NT2/D1 (cell line): Measurements from ENCODE around the gene TBL1X.

Source experiments
- SUZ12 ChIP-seq: IDR thresholded peaks from 2 replicates; pipeline ENCODE4 v1.6.1; 2011; ENCODE audit not compliant: insufficient read length, insufficient read depth; ENCODE audit errors: extremely low read depth
- YY1 ChIP-seq: IDR thresholded peaks from 2 replicates; pipeline ENCODE4 v1.6.1; 2011; ENCODE audit not compliant: insufficient read length, insufficient read depth
- ZNF274 ChIP-seq: IDR thresholded peaks from 2 replicates; pipeline ENCODE4 v1.6.1; 2011; ENCODE audit warnings: mild to moderate bottlenecking, low read depth, low read length

DNA sequence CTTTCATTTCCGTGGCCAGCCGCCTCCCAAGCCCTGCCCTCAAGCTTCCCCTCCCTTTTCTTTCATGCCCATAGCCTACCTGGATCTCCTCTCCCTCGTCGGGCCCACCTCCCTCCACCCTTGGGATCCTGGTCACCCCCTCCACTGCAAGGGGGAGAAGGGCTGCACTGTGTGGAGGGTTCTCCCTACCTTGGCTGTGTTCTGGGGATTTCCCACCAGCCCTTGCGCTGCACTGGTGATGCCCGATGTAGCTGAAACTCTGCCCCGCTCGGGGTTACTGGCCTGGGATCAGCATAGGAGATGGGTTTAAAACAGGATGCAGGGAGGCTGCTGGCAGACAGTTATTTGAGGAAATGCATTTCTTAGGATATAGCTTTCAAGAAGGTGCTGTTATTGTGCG lies 128.9 kb downstream of the TBL1X start:
- TF ChIP-seq ZNF274 (no peak), YY1 (no peak), SUZ12 (no peak)
